ENCODE data around the gene CDYL2. TPM values are rescaled to one million over a fixed set of nuclear protein-coding genes. Genes with fewer than 3 reads are reported as not detected.

CDYL2 gene
- total RNA-seq, 2 donors from 2014 or later: 4.8 TPM

- H3K4me1 ChIP-seq: no peaks in the 10 kb centered on the region
- intact Hi-C loops (cut with DNase I): no loop called here
- no peak overlapping the region for H3K4me3 ChIP-seq
- H3K36me3 ChIP-seq: no peaks in the 10 kb centered on the region
- H3K9ac ChIP-seq (ENCODE audit: low read depth in 2 of 2, low read length in 2 of 2): no peak overlapping the region
- no peak overlapping the region for H3K27ac ChIP-seq
- H3K27me3 ChIP-seq: no peaks in the 10 kb centered on the region
- no peak for TF ChIP-seq CTCF (IDR thresholded peaks at IDR 0.05)
- no peaks in the 10 kb centered on the region for H3K9me3 ChIP-seq
- no peak for DNase-seq
Observed at GRCh38 chr16:80615735-80616134, 188.7 kb downstream of the CDYL2 start.

GRCh38 chr16:80614908-80615671 lies 189.3 kb downstream of the CDYL2 start:
- intact Hi-C loops (cut with DNase I): no loop called here
- no peaks in the 10 kb centered on the region for H3K4me1 ChIP-seq
- TF ChIP-seq CTCF (IDR thresholded peaks at IDR 0.05): no peak
- no peaks in the 10 kb centered on the region for H3K36me3 ChIP-seq
- H3K9ac ChIP-seq (ENCODE audit: low read depth in 2 of 2, low read length in 2 of 2): no peak overlapping the region
- no peak overlapping the region for H3K4me3 ChIP-seq
- H3K27me3 ChIP-seq: no peaks in the 10 kb centered on the region
- H3K27ac ChIP-seq: no peak overlapping the region
- no peaks in the 10 kb centered on the region for H3K9me3 ChIP-seq
- no peak for DNase-seq

GRCh38 chr16:80612461-80613017 lies 191.9 kb downstream of the CDYL2 start:
- Histone ChIP-seq H3K4me3 (no peak overlapping the region), H3K36me3 (no peaks in the 10 kb centered on the region)

GRCh38 chr16:80611930-80612327 lies 192.5 kb downstream of the CDYL2 start:
- no peak for DNase-seq
- Histone ChIP-seq H3K36me3 (no peaks in the 10 kb centered on the region), H3K27ac (no peak overlapping the region), H3K9me3 (no peaks in the 10 kb centered on the region), H3K4me3 (no peak overlapping the region), H3K9ac (ENCODE audit: low read depth in 2 of 2, low read length in 2 of 2) (no peak overlapping the region), H3K4me1 (no peaks in the 10 kb centered on the region), H3K27me3 (no peaks in the 10 kb centered on the region)
- intact Hi-C loops (cut with DNase I): no loop called here
- no peak for TF ChIP-seq CTCF (IDR thresholded peaks at IDR 0.05)

More at GRCh38 chr16:80612461-80613017, 191.9 kb downstream of the CDYL2 start:
- H3K9me3 ChIP-seq: no peaks in the 10 kb centered on the region
- intact Hi-C loops (cut with DNase I): no loop called here
- H3K27ac ChIP-seq: no peak overlapping the region
- no peak for DNase-seq
- H3K9ac ChIP-seq (ENCODE audit: low read depth in 2 of 2, low read length in 2 of 2): no peak overlapping the region
- H3K27me3 ChIP-seq: no peaks in the 10 kb centered on the region
- TF ChIP-seq CTCF (IDR thresholded peaks at IDR 0.05): no peak
- no peaks in the 10 kb centered on the region for H3K4me1 ChIP-seq

- no peaks in the 10 kb centered on the region for H3K36me3 ChIP-seq
- H3K4me3 ChIP-seq: no peak overlapping the region
- H3K9ac ChIP-seq (ENCODE audit: low read depth in 2 of 2, low read length in 2 of 2): no peak overlapping the region
- no peak for DNase-seq
- no peaks in the 10 kb centered on the region for H3K9me3 ChIP-seq
- intact Hi-C loops (cut with DNase I): no loop called here
- no peaks in the 10 kb centered on the region for H3K4me1 ChIP-seq
- no peak overlapping the region for H3K27ac ChIP-seq
- no peak for TF ChIP-seq CTCF (IDR thresholded peaks at IDR 0.05)
- no peaks in the 10 kb centered on the region for H3K27me3 ChIP-seq
Observed at GRCh38 chr16:80611171-80611929, 193.0 kb downstream of the CDYL2 start.
